ENCODE data around the gene KRTAP10-1.
"Not testable (repeated sequence)": the region's sequence is repeated elsewhere in the genome, so short reads cannot be mapped to it uniquely, and the experiment has no call there.

KRTAP10-1 gene

GRCh38 chr21:44551340-44551961, 11.5 kb upstream of the KRTAP10-1 start, which contains the start of gene KRTAP10-2:
KRTAP10-2 (minus strand) TSS chr21:44551505; CDS start chr21:44551458, 47 bp downstream.
- no peak for DNase-seq (ENCODE audit: insufficient read length, low spot score)
- FAIRE-seq = no peak
- TF ChIP-seq, protein P1, sequence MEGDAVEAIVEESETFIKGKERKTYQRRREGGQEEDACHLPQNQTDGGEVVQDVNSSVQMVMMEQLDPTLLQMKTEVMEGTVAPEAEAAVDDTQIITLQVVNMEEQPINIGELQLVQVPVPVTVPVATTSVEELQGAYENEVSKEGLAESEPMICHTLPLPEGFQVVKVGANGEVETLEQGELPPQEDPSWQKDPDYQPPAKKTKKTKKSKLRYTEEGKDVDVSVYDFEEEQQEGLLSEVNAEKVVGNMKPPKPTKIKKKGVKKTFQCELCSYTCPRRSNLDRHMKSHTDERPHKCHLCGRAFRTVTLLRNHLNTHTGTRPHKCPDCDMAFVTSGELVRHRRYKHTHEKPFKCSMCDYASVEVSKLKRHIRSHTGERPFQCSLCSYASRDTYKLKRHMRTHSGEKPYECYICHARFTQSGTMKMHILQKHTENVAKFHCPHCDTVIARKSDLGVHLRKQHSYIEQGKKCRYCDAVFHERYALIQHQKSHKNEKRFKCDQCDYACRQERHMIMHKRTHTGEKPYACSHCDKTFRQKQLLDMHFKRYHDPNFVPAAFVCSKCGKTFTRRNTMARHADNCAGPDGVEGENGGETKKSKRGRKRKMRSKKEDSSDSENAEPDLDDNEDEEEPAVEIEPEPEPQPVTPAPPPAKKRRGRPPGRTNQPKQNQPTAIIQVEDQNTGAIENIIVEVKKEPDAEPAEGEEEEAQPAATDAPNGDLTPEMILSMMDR (IDR thresholded peaks at IDR 0.05; ENCODE audit: insufficient read depth, missing control alignments) = no peak

DNA sequence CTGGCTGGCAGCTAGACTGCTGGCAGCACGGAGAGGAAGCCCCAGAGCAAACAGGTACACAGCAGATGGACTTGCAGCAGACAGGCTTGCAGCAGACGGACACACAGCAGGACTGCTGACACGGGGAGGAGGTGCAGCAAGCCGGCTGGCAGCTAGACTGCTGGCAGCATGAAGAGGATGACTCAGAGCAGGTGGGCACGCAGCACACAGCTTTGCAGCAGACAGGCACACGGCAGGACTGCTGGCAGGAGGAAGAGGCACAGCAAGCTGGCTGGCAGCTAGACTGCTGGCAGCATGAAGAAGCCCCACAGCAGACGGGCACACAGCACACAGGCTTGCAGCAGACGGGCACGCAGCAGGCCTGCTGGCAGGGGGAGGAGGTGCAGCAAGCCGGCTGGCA, 10.8 kb upstream of the KRTAP10-1 start:
- DNase-seq (ENCODE audit: insufficient read length, low spot score) (no peak), FAIRE-seq (no peak)

DNA sequence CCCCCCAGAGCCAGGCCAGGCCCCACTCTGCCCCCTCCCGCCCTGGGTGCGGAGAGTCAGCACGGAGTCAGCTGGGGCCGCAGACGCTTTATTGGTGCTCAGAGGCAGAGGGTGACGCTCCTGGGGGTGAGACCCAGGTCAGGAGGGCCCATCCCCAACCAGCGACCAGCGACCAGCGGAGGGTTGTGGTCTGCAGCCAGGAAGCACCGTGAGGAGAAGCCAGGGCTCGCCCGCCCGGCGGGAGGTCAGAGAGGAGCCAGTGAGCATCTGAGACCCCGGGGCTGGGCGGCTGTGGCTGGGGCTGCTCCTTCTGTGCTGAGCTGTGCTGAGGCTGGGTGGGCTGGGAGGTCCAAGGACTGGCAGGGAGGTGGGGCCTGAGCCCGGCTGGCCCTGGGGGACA, 10.3 kb upstream of the KRTAP10-1 start:
- FAIRE-seq; DNase-seq (ENCODE audit: insufficient read length, low spot score): not testable (repeated sequence)

More for the DNA sequence above, 10.8 kb upstream of the KRTAP10-1 start:
- TF ChIP-seq, protein P1 (IDR thresholded peaks at IDR 0.05; ENCODE audit: insufficient read depth, missing control alignments) = no peak

GRCh38 chr21:44549525-44550211, 9.7 kb upstream of the KRTAP10-1 start:
- TF ChIP-seq, protein P1 (IDR thresholded peaks at IDR 0.05; ENCODE audit: insufficient read depth, missing control alignments) = no peak
- no peak for DNase-seq (ENCODE audit: insufficient read length, low spot score)
- FAIRE-seq = no peak

DNA sequence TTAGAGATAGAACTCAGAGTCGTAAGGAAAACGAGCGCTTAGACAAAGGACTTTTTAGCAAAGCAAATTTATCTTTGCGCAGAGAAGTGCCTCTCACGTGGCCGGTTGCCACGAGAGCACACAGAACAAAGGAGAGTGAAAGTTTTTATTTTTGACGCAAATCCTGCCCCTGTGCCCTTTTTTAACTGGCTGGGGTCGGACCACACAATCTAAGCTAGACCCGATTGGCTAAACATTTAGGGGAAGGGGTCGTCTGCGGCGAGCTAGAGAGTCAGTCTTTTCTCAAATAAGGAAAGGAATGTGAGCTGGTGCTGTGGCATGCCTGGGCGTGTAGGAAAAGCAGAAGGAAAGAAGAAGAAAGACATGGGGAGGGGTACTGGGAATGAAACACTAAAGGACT, 8.9 kb upstream of the KRTAP10-1 start:
- TF ChIP-seq, protein P1 (IDR thresholded peaks at IDR 0.05; ENCODE audit: insufficient read depth, missing control alignments) = no peak
- FAIRE-seq (no peak), DNase-seq (ENCODE audit: insufficient read length, low spot score) (no peak)

DNA sequence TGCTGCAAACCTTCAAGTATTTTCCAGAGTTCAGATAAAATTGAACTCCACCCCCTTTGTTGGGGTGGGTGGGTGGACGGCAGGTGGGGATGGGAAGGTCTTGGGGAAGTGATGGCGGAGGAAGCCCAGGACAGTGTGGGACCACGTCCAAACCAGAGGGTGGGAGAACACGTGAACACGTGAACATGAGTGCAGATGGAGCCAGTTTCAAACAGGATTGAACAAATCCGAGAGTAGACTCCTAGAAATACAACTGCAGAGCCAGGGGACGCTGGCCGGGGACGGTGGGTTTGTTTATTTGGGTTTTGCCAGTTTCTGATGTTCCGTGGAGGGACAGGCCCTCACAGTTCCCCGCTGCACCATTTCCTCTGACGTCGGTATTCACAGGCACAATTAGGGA, 8.4 kb upstream of the KRTAP10-1 start:
- TF ChIP-seq, protein P1 (IDR thresholded peaks at IDR 0.05; ENCODE audit: insufficient read depth, missing control alignments) = no peak
- no peak for FAIRE-seq

DNA sequence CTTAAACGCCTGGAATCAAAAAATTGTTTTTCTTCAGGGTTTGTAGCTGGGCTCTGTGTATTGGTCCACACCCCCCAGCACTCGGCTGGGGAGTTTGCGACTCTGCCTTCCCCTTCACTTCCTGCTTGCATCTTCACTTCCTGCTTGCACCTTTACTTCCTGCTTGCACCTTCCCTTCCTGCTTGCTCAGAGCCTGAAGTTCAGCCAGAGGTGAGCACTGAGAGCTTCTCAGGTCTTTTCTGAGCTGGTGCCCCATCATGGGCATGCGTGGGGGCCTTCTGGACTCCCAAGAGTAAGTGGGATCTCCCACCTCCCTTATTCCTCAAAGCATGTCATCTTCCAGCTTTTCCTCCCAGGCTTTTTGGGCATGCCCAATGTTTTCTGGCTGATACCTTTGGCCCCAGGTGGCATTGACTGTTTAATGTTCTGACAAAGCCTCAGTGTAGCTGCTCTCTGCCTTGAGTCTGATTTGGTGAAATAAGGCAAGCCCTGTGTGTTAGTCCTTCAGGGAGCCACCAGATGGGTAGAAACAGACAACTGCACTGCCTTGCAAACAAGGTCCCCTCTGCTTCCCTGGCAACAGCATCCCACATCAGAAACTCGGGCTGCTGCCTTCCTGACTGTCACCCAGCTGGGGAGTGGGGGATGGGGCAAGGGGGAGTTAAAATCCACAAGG, 7.8 kb upstream of the KRTAP10-1 start:
- no peak for FAIRE-seq
- no peak for DNase-seq (ENCODE audit: insufficient read length, low spot score)
- TF ChIP-seq, protein P1 (IDR thresholded peaks at IDR 0.05; ENCODE audit: insufficient read depth, missing control alignments) = no peak

More for the DNA sequence above, 8.4 kb upstream of the KRTAP10-1 start:
- no peak for DNase-seq (ENCODE audit: insufficient read length, low spot score)
